Endodermal cell (in vitro differentiated cells): Measurements from ENCODE around the gene TXNRD3. TPM values are rescaled to one million over a fixed set of nuclear protein-coding genes. Genes with fewer than 3 reads are reported as not detected.
A peak's percentile ranks its signal among the peaks of the same experiment; 100 is the strongest.

Experiments used
- DNase-seq: peaks from one replicate; pipeline ENCODE4 v3.0.0-alpha.2; 2017
- H3K27ac ChIP-seq: 2 replicates; pipeline ENCODE4 v1.5.1; 2013; ENCODE audit warnings: mild to moderate bottlenecking, low read depth, low read length, moderate library complexity
- H3K27me3 ChIP-seq: 2 replicates; pipeline ENCODE4 v1.6.1; 2013; ENCODE audit warnings: mild to moderate bottlenecking, low read length, moderate library complexity; ENCODE audit not compliant: insufficient read depth, control insufficient read depth, poor library complexity, severe bottlenecking
- H3K36me3 ChIP-seq: 2 replicates; pipeline ENCODE4 v1.7.0; 2013; ENCODE audit warnings: mild to moderate bottlenecking, low read length, moderate library complexity; ENCODE audit not compliant: control insufficient read depth, insufficient read depth
- H3K4me1 ChIP-seq: one replicate; pipeline ENCODE4 v1.7.0; 2013; ENCODE audit warnings: low read length; ENCODE audit not compliant: control insufficient read depth, insufficient read depth
- H3K4me3 ChIP-seq: 2 replicates; pipeline ENCODE4 v1.5.1; 2013; ENCODE audit warnings: mild to moderate bottlenecking, low read length, moderate library complexity
- H3K9ac ChIP-seq: 2 replicates; pipeline ENCODE4 v1.6.1; 2013; ENCODE audit warnings: mild to moderate bottlenecking, low read length, moderate library complexity; ENCODE audit not compliant: poor library complexity, severe bottlenecking; ENCODE audit errors: extremely low read depth
- H3K9me3 ChIP-seq: 2 replicates; pipeline ENCODE4 v1.6.1; 2013; ENCODE audit warnings: mild to moderate bottlenecking, low read length, moderate library complexity; ENCODE audit not compliant: control insufficient read depth
- H3K27ac Mint-ChIP-seq: 2 replicates; pipeline ENCODE4 v1.8.0; 2020; ENCODE audit warnings: mixed read lengths
- H3K27me3 Mint-ChIP-seq: 2 replicates; pipeline ENCODE4 v1.8.0; 2021; ENCODE audit warnings: mild to moderate bottlenecking, mixed read lengths; ENCODE audit not compliant: insufficient read depth
- H3K36me3 Mint-ChIP-seq: 2 replicates; pipeline ENCODE4 v1.8.0; 2020; ENCODE audit warnings: low read depth, mixed read lengths
- H3K4me1 Mint-ChIP-seq: 2 replicates; pipeline ENCODE4 v1.8.0; 2020; ENCODE audit warnings: mixed read lengths
- H3K4me3 Mint-ChIP-seq: 2 replicates; pipeline ENCODE4 v1.8.0; 2020; ENCODE audit warnings: mild to moderate bottlenecking, moderate library complexity, mixed read lengths
- H3K9me3 Mint-ChIP-seq: 2 replicates; pipeline ENCODE4 v1.8.0; 2020; ENCODE audit warnings: mild to moderate bottlenecking, mixed read lengths
- CTCF ChIP-seq: fragments of 200-600 bp; sonication (generic); conservative IDR thresholded peaks from 2 replicates; pipeline ENCODE4 v1.5.0; 2021; ENCODE audit warnings: antibody characterized with exemption, mild to moderate bottlenecking
- WGBS, 2 experiments: methylation state at CpG; one replicate each; pipeline versions ENCODE4 v1.1.5 to v1.1.7; 2013; ENCODE audit warnings: missing lambda C conversion rate in 2 of 2, mixed read lengths in 1 of 2; ENCODE audit not compliant: insufficient coverage in 1 of 2, insufficient read length in 1 of 2; 5-methylcytosine and 5-hydroxymethylcytosine counted together
- total RNA-seq, 2 donors: library from RNA; stranded (reverse); fragmentation: NEBNext Ultra II Directional in 1 of 2; extraction: Animal tissue kit (Norgen Biotek cat#: 25700) in 1 of 2; gene quantifications; 2 replicates in 1 of 2; 3 replicates in 1 of 2; pipeline ENCODE4 v1.2.1, GENCODE V29; 2021

Gene TXNRD3
- total RNA-seq, 2 donors from 2014 or later: 13.1 to 18.1 TPM

GRCh38 chr3:126692858-126693257, 37.9 kb upstream of the TXNRD3 start:
- Mint-ChIP-seq H3K9me3 (no peaks in the 10 kb centered on the region), H3K27me3 (peaks cover 4% of the 10 kb centered on the region), H3K27ac (no peak overlapping the region), H3K4me3 (no peak overlapping the region), H3K36me3 (no peaks in the 10 kb centered on the region), H3K4me1 (no peaks in the 10 kb centered on the region)
- Histone ChIP-seq H3K4me3 (no peak overlapping the region), H3K27ac (no peak overlapping the region), H3K27me3 (no peaks in the 10 kb centered on the region), H3K9me3 (no peaks in the 10 kb centered on the region), H3K36me3 (no peaks in the 10 kb centered on the region), H3K4me1 (no peaks in the 10 kb centered on the region), H3K9ac (no peak overlapping the region)
- DNase-seq: peak; percentile 77
- peak; percentile 66 for TF ChIP-seq CTCF
- 72 to 81% methylated on average over 3 to 5 of the region's 5 CpGs for WGBS, 2 experiments

GRCh38 chr3:126691765-126692164, 36.8 kb upstream of the TXNRD3 start:
- DNase-seq: no peak
- Mint-ChIP-seq H3K9me3 (no peaks in the 10 kb centered on the region), H3K4me1 (no peaks in the 10 kb centered on the region), H3K4me3 (no peak overlapping the region), H3K36me3 (no peaks in the 10 kb centered on the region), H3K27me3 (peaks cover 4% of the 10 kb centered on the region), H3K27ac (no peak overlapping the region)
- TF ChIP-seq CTCF: no peak
- Histone ChIP-seq H3K36me3 (no peaks in the 10 kb centered on the region), H3K9ac (no peak overlapping the region), H3K4me3 (no peak overlapping the region), H3K27ac (no peak overlapping the region), H3K4me1 (no peaks in the 10 kb centered on the region), H3K27me3 (no peaks in the 10 kb centered on the region), H3K9me3 (no peaks in the 10 kb centered on the region)
- 71 to 100% methylated on average over 1 to 3 of the region's 4 CpGs for WGBS, 2 experiments

- whole genome bisulfite sequencing, 2 experiments: 83 to 94% methylated on average over 2 of the region's 2 CpGs
- DNase-seq: no peak
- no peaks in the 10 kb centered on the region for H3K36me3 Mint-ChIP-seq
- Histone ChIP-seq H3K9ac (no peak overlapping the region), H3K4me1 (no peaks in the 10 kb centered on the region), H3K4me3 (no peak overlapping the region), H3K9me3 (no peaks in the 10 kb centered on the region), H3K27me3 (peaks cover 3% of the 10 kb centered on the region), H3K27ac (no peak overlapping the region), H3K36me3 (no peaks in the 10 kb centered on the region)
- no peaks in the 10 kb centered on the region for H3K9me3 Mint-ChIP-seq
- H3K4me3 Mint-ChIP-seq: no peak overlapping the region
- no peak for TF ChIP-seq CTCF
- no peaks in the 10 kb centered on the region for H3K4me1 Mint-ChIP-seq
- H3K27ac Mint-ChIP-seq: no peak overlapping the region
- peaks cover 13% of the 10 kb centered on the region for H3K27me3 Mint-ChIP-seq
These were observed 30.6 kb upstream of the TXNRD3 start for GRCh38 chr3:126685493-126685892.
